ENCODE results near the gene PCED1B. TPM values are rescaled to one million over a fixed set of nuclear protein-coding genes. Genes with fewer than 3 reads are reported as not detected.

The PCED1B gene
- total and polyA plus RNA-seq, 2 donors (not counting 1 experiment from before 2014, with no cell fraction given) = 0.33 to 0.83 TPM

DNA sequence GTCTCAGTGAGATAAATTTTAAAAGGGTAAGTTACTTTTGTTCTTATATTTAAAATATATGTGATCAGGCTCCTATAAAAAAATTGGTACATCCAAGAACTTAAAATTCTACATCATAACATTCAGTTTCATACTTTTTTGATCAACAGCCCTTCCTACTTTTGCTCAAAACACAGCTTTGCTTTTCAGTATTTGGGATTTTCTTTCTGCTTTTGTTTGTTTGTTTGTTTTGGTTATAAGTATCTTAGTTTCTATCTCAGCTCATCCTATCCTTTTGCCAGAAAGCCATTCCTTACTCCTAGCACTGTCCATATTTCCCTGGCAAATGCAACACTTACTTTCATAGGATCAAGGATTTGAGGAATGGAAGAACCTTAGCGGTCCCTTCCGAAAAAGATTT lies 4.7 kb upstream of the PCED1B start:
- Histone ChIP-seq H3K79me2 (ENCODE audit: control insufficient read depth, insufficient read depth, low read length) (peaks cover 7% of the 10 kb centered on the region), H3K9me3 (ENCODE audit: control insufficient read depth, insufficient read depth, low read depth, low read length) (no peaks in the 10 kb centered on the region), H3K4me1 (ENCODE audit: control insufficient read depth, extremely low read depth, insufficient read depth, low read length) (peaks cover 4% of the 10 kb centered on the region), H3K9ac (ENCODE audit: insufficient read depth, low read length) (no peak overlapping the region), H2AFZ (ENCODE audit: low read length) (no peak overlapping the region), H3K27me3 (ENCODE audit: control insufficient read depth, insufficient read depth, low read length) (no peaks in the 10 kb centered on the region), H4K20me1 (ENCODE audit: control insufficient read depth, extremely low read depth, insufficient read depth, low read length) (no peaks in the 10 kb centered on the region), H3K27ac (ENCODE audit: insufficient read depth, low read length) (no peak overlapping the region), H3K4me2 (ENCODE audit: extremely low read depth, insufficient read depth, low read length) (no peak overlapping the region), H3K36me3 (ENCODE audit: control insufficient read depth, insufficient read depth, low read length) (no peaks in the 10 kb centered on the region), H3K4me3 (replicated peaks in 1 of 4; ENCODE audit: control extremely low read depth in 1 of 4, insufficient read depth in 1 of 4, low read depth in 3 of 4, low read length in 4 of 4) (no peak overlapping the region)
- DNase-seq (ENCODE audit: low read depth in 2 of 2) = no peak
- TF ChIP-seq, protein P1, sequence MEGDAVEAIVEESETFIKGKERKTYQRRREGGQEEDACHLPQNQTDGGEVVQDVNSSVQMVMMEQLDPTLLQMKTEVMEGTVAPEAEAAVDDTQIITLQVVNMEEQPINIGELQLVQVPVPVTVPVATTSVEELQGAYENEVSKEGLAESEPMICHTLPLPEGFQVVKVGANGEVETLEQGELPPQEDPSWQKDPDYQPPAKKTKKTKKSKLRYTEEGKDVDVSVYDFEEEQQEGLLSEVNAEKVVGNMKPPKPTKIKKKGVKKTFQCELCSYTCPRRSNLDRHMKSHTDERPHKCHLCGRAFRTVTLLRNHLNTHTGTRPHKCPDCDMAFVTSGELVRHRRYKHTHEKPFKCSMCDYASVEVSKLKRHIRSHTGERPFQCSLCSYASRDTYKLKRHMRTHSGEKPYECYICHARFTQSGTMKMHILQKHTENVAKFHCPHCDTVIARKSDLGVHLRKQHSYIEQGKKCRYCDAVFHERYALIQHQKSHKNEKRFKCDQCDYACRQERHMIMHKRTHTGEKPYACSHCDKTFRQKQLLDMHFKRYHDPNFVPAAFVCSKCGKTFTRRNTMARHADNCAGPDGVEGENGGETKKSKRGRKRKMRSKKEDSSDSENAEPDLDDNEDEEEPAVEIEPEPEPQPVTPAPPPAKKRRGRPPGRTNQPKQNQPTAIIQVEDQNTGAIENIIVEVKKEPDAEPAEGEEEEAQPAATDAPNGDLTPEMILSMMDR (conservative IDR thresholded peaks at IDR 0.05 in 1 of 2, IDR thresholded peaks at IDR 0.05 in 1 of 2; ENCODE audit: low read depth in 1 of 2, low read length in 2 of 2) = no peak
- TF ChIP-seq EZH2 (IDR thresholded peaks at IDR 0.05; ENCODE audit: low read length, missing control alignments) = no peak

DNA sequence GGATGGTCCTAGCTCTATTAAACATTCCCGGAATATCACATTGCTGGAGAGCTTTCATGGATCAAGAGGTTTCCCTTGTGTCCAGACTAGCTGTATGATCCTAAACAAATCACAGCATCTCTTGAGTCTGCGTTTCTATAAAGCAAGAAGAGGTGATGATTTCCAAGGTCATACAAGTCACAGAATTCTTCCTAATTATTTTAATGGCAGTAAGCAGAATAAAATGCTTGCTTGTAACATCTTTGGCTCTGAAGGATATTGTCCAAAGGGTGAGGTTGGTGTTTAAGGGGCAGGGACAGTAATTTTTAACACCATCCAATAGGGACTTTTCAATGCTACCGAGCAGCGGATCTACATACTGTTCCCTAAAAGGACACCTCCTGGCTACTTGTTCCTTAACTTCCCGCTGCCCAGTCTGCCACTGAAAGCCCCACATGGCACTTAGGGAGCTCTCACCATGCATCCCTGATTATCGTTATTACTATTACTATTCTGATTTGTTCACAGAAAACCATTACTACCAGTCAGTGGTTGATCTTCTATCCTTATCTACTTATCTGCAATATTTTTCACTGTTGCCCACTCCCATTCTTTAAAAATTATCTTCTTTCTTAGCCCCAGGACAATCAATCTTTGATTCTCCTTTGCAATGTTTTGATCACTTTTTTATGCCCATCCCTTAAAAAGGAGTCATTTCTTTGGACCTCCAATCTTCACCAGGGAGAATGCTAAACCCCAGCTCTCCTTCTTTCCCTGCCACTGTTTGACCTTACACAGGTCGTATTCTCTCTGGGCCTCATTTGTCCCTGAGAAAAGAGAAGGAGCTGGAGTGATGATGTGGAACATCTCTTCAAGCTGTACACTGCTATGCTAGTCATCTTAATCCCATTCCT lies 4.0 kb upstream of the PCED1B start:
- Histone ChIP-seq H3K4me2 (ENCODE audit: extremely low read depth, insufficient read depth, low read length) (no peak overlapping the region), H3K4me3 (replicated peaks in 1 of 4; ENCODE audit: control extremely low read depth in 1 of 4, insufficient read depth in 1 of 4, low read depth in 3 of 4, low read length in 4 of 4) (no peak overlapping the region), H3K9ac (ENCODE audit: insufficient read depth, low read length) (no peak overlapping the region), H3K79me2 (ENCODE audit: control insufficient read depth, insufficient read depth, low read length) (peaks cover 7% of the 10 kb centered on the region), H3K36me3 (ENCODE audit: control insufficient read depth, insufficient read depth, low read length) (no peaks in the 10 kb centered on the region), H3K4me1 (ENCODE audit: control insufficient read depth, extremely low read depth, insufficient read depth, low read length) (peaks cover 4% of the 10 kb centered on the region), H2AFZ (ENCODE audit: low read length) (no peak overlapping the region), H3K27me3 (ENCODE audit: control insufficient read depth, insufficient read depth, low read length) (no peaks in the 10 kb centered on the region), H3K9me3 (ENCODE audit: control insufficient read depth, insufficient read depth, low read depth, low read length) (no peaks in the 10 kb centered on the region), H3K27ac (ENCODE audit: insufficient read depth, low read length) (no peak overlapping the region), H4K20me1 (ENCODE audit: control insufficient read depth, extremely low read depth, insufficient read depth, low read length) (no peaks in the 10 kb centered on the region)
- TF ChIP-seq, protein P1 (conservative IDR thresholded peaks at IDR 0.05 in 1 of 2, IDR thresholded peaks at IDR 0.05 in 1 of 2; ENCODE audit: low read depth in 1 of 2, low read length in 2 of 2) = no peak
- TF ChIP-seq EZH2 (IDR thresholded peaks at IDR 0.05; ENCODE audit: low read length, missing control alignments) = no peak
- no peak for DNase-seq (ENCODE audit: low read depth in 2 of 2)

DNA sequence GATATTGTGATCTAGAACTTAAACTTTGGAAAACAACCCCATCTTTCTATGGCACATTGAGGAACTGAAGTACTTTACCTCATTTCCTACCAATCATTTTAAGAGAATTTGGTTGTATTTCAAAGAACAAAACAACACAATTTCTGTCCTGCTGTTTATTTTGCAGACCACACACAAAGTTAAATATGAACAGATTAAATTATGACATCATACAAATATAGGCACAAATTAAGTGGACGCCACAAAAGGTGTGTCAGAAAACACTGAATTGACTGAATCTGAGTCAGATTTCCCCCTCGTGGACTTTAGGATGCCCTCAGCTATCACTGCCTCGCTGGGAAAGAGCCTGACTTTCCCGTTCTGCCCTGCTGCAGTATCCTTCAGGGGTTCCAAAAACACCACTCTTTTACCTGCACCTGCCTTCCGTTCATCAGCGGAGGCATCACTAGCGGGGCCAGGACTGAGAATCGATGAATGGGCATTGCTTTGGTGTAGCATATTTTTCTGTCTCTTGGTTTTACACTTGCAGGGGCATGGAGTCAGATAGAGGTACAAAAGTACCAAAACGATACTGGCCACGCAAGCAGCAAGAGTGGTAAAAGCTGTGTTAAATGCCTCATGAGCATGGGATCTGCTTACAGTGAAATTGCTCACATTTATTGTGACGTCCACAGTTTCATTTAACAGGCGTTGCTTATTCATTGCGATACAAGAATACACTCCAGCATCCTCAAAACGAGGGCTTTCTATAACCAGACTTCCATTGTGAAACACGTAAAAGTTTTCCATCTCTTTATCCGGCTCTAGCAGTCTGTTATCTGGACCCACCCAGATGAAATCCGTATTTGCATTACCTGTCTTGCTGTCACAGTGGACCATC lies 2.0 kb upstream of the PCED1B start:
- no peaks in the 10 kb centered on the region for H4K20me1 ChIP-seq (ENCODE audit: control insufficient read depth, extremely low read depth, insufficient read depth, low read length)
- H3K27ac ChIP-seq (ENCODE audit: insufficient read depth, low read length) = no peak overlapping the region
- H2AFZ ChIP-seq (ENCODE audit: low read length) = no peak overlapping the region
- no peak for DNase-seq (ENCODE audit: low read depth in 2 of 2)
- H3K79me2 ChIP-seq (ENCODE audit: control insufficient read depth, insufficient read depth, low read length) = peaks cover 7% of the 10 kb centered on the region
- H3K4me3 ChIP-seq (replicated peaks in 1 of 4; ENCODE audit: control extremely low read depth in 1 of 4, insufficient read depth in 1 of 4, low read depth in 3 of 4, low read length in 4 of 4) = no peak overlapping the region
- H3K9ac ChIP-seq (ENCODE audit: insufficient read depth, low read length) = no peak overlapping the region
- H3K9me3 ChIP-seq (ENCODE audit: control insufficient read depth, insufficient read depth, low read depth, low read length) = no peaks in the 10 kb centered on the region
- H3K36me3 ChIP-seq (ENCODE audit: control insufficient read depth, insufficient read depth, low read length) = no peaks in the 10 kb centered on the region
- TF ChIP-seq EZH2 (IDR thresholded peaks at IDR 0.05; ENCODE audit: low read length, missing control alignments) = no peak
- TF ChIP-seq, protein P1 (conservative IDR thresholded peaks at IDR 0.05 in 1 of 2, IDR thresholded peaks at IDR 0.05 in 1 of 2; ENCODE audit: low read depth in 1 of 2, low read length in 2 of 2) = no peak
- no peaks in the 10 kb centered on the region for H3K27me3 ChIP-seq (ENCODE audit: control insufficient read depth, insufficient read depth, low read length)
- H3K4me2 ChIP-seq (ENCODE audit: extremely low read depth, insufficient read depth, low read length) = no peak overlapping the region
- H3K4me1 ChIP-seq (ENCODE audit: control insufficient read depth, extremely low read depth, insufficient read depth, low read length) = peaks cover 5% of the 10 kb centered on the region

Measured in fibroblast of lung (primary cell).